CD8-positive, alpha-beta memory T cell (primary cell): ENCODE data around the gene ARID5A. TPM values are rescaled to one million over a fixed set of nuclear protein-coding genes. Genes with fewer than 3 reads are reported as not detected.

Source experiments
- CTCF ChIA-PET: fragments of 350-600 bp; sonication (Branson Sonifier 250); formaldehyde crosslinking; loops from one replicate; lab custom pipeline; 2021; ENCODE audit warnings: antibody characterized with exemption; lab: Charles Lee
- POLR2A ChIA-PET: fragments of 350-600 bp; sonication (Branson Sonifier 250); formaldehyde crosslinking; loops from one replicate; lab custom pipeline; 2021; ENCODE audit warnings: antibody characterized with exemption; lab: Charles Lee
- DNase-seq, 5 donors: peaks; one replicate each; pipeline versions ENCODE4 v3.0.0 to v3.0.0-alpha.2; 2020 to 2022; ENCODE audit warnings: mixed read lengths in 1 of 5
- H3K27ac ChIP-seq: one replicate; pipeline ENCODE4 v1.7.0; 2013; ENCODE audit warnings: low read depth, mild to moderate bottlenecking, low read length, moderate library complexity
- H3K27me3 ChIP-seq: 2 replicates; pipeline ENCODE4 v1.7.0; 2013; ENCODE audit warnings: low read length, mild to moderate bottlenecking; ENCODE audit not compliant: insufficient read depth, poor library complexity, severe bottlenecking
- H3K36me3 ChIP-seq: 2 replicates; pipeline ENCODE4 v1.7.0; 2013; ENCODE audit warnings: mild to moderate bottlenecking, low read length, moderate library complexity; ENCODE audit not compliant: insufficient read depth
- H3K4me1 ChIP-seq: 2 replicates; pipeline ENCODE4 v1.7.0; 2013; ENCODE audit warnings: mild to moderate bottlenecking, low read length, moderate library complexity; ENCODE audit not compliant: insufficient read depth
- H3K4me3 ChIP-seq: 2 replicates; pipeline ENCODE4 v1.7.0; 2013; ENCODE audit warnings: mild to moderate bottlenecking, low read length
- H3K9me3 ChIP-seq: 2 replicates; pipeline ENCODE4 v1.7.0; 2013; ENCODE audit warnings: mild to moderate bottlenecking, low read length
- H3K27ac Mint-ChIP-seq, 8 donors: one replicate each; pipeline ENCODE4 v1.8.0; 2020 to 2021; ENCODE audit warnings: mixed read lengths in 8 of 8, mild to moderate bottlenecking in 6 of 8, inconsistent platforms in 3 of 8, moderate library complexity in 3 of 8
- H3K27me3 Mint-ChIP-seq, 2 donors: one replicate each; pipeline ENCODE4 v1.8.0; 2020 to 2021; ENCODE audit warnings: mixed read lengths in 2 of 2, mild to moderate bottlenecking in 1 of 2, moderate library complexity in 1 of 2
- H3K36me3 Mint-ChIP-seq, 3 donors: one replicate each; pipeline ENCODE4 v1.8.0; 2020 to 2021; ENCODE audit warnings: mixed read lengths in 3 of 3, inconsistent platforms in 1 of 3, mild to moderate bottlenecking in 1 of 3
- H3K4me1 Mint-ChIP-seq, 3 donors: one replicate each; pipeline ENCODE4 v1.8.0; 2020 to 2021; ENCODE audit warnings: mixed read lengths in 3 of 3, inconsistent platforms in 1 of 3, mild to moderate bottlenecking in 1 of 3
- H3K4me3 Mint-ChIP-seq, 7 donors: one replicate each; pipeline ENCODE4 v1.8.0; 2020 to 2021; ENCODE audit warnings: mixed read lengths in 7 of 7, mild to moderate bottlenecking in 6 of 7, moderate library complexity in 4 of 7, inconsistent platforms in 2 of 7
- H3K9me3 Mint-ChIP-seq, 5 donors: one replicate each; pipeline ENCODE4 v1.8.0; 2020 to 2022; ENCODE audit warnings: mixed read lengths in 5 of 5, mild to moderate bottlenecking in 3 of 5, moderate library complexity in 2 of 5, inconsistent platforms in 1 of 5
- polyA plus RNA-seq: library from polyadenylated mRNA; unstranded; fragments of 300-500 nt; fragmentation: Illumina TruSeq; gene quantifications from one replicate; pipeline ENCODE4 v1.2.3, GENCODE V29; 2021
- total RNA-seq, 2 experiments: library from RNA; stranded (reverse); gene quantifications; one replicate each; pipeline ENCODE4 v1.2.3, GENCODE V29; 2021

The ARID5A gene
- total and polyA plus RNA-seq, 3 experiments from 2014 or later = 84.0 to 147 (median 146) TPM

DNA sequence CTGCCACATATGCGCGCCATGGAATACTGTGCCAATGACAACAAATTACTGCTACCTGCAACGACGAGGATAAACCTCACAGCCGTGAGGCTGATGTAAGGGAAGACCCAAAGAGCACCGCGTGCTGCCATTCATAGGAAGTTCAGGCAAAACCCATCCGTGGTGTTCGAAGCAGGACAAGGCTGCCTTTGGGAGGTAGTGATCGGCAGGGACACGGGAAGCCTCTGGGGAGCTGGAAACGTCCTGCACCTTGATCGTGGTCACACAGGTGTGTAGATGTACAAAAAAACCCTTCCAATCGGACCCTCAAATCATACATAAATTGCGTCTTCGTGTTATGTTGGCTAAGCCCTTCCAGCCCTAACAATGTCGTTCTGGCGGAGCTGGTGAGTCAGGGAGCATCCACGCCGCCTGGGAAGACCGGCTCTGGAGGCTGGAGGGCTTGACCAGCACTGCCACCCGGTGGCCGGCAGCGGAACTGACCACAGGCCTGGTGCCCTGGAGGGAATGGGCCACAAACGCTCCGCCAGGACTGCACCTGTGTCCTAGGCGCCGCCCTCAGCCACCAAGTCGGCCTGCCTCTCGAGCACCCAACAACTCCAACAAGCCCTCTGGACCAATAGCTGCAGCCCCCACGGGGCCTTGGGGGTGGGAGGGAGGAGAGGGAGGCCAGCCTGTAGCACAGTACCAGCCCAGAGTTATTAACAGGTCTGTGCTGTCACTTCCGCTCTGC is 27.3 kb upstream of the ARID5A start:
- peak in 4 of 5 donors; percentile 21 to 64 (median 31) for DNase-seq
- Histone ChIP-seq H3K27me3 (peaks cover 4% of the 10 kb centered on the region), H3K27ac (no peak overlapping the region), H3K36me3 (no peaks in the 10 kb centered on the region), H3K4me1 (peaks cover 11% of the 10 kb centered on the region), H3K4me3 (no peak overlapping the region), H3K9me3 (no peaks in the 10 kb centered on the region)
- no peaks in the 10 kb centered on the region for H3K9me3 Mint-ChIP-seq
- peaks cover 8 to 21% (median 13%) of the 10 kb centered on the region in 3 donors for H3K4me1 Mint-ChIP-seq
- ChIA-PET POLR2A (no interaction called here), CTCF (interaction anchor here (1.0 to 8.0 kb wide), 17 partner anchors 13 to 203 kb away, joined by 3 to 59 read pairs (median 4); partner anchors contain the start of gene SNRNP200)
- peak overlapping the region in 2 of 8 donors; percentile 26 to 35 for H3K27ac Mint-ChIP-seq
- H3K27me3 Mint-ChIP-seq = peaks cover 7 to 15% of the 10 kb centered on the region in 2 donors
- peak overlapping the region in 2 of 7 donors; percentile 40 to 58 for H3K4me3 Mint-ChIP-seq
- no peaks in the 10 kb centered on the region for H3K36me3 Mint-ChIP-seq

DNA sequence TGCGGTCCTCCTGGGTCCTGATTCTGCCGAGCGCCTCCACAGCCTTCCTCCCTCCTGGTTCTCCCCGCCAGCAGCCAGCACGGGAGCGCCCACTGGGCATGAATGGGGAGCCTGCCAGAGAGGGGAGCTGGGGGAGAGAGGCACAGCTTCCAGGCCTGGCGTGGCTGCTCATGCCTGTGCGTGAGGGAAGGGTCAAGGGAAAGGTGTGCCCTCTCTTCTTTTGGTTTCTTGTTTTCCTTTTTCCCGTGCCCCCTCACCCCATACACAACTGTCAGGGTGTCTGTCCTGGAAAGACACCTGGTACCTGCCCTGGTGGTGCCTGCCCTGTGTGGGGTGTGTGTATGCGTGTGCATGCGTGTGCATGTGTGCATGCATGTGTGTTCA is 26.7 kb upstream of the ARID5A start:
- Histone ChIP-seq H3K27ac (no peak overlapping the region), H3K36me3 (no peaks in the 10 kb centered on the region), H3K9me3 (no peaks in the 10 kb centered on the region), H3K4me3 (no peak overlapping the region), H3K4me1 (peaks cover 11% of the 10 kb centered on the region), H3K27me3 (peaks cover 4% of the 10 kb centered on the region)
- Mint-ChIP-seq H3K36me3 (no peaks in the 10 kb centered on the region), H3K4me1 (peaks cover 8 to 21% (median 13%) of the 10 kb centered on the region in 3 donors), H3K27me3 (peaks cover 7 to 15% of the 10 kb centered on the region in 2 donors), H3K27ac (peak overlapping the region in 1 of 8 donors; percentile 74), H3K4me3 (no peak overlapping the region), H3K9me3 (no peaks in the 10 kb centered on the region)
- ChIA-PET CTCF (interaction anchor here (1.0 to 8.0 kb wide), 8 partner anchors 14 to 188 kb away, joined by 3 to 59 read pairs (median 6); no protein-coding TSS in a partner anchor), POLR2A (no interaction called here)
- no peak for DNase-seq

- Histone ChIP-seq H3K4me1 (peaks cover 11% of the 10 kb centered on the region), H3K4me3 (no peak overlapping the region), H3K9me3 (no peaks in the 10 kb centered on the region), H3K27ac (no peak overlapping the region), H3K27me3 (peaks cover 4% of the 10 kb centered on the region), H3K36me3 (no peaks in the 10 kb centered on the region)
- ChIA-PET CTCF (interaction anchor here (0.9 to 8.0 kb wide), 9 partner anchors 11 to 186 kb away, joined by 3 to 59 read pairs (median 4); partner anchors contain the start of gene ITPRIPL1), POLR2A (no interaction called here)
- DNase-seq = no peak
- peaks cover 7 to 15% of the 10 kb centered on the region in 2 donors for H3K27me3 Mint-ChIP-seq
- peaks cover 0 to 2% (median 0%) of the 10 kb centered on the region in 5 donors for H3K9me3 Mint-ChIP-seq
- H3K4me1 Mint-ChIP-seq = peaks cover 8 to 21% (median 13%) of the 10 kb centered on the region in 3 donors
- no peak overlapping the region for H3K27ac Mint-ChIP-seq
- H3K36me3 Mint-ChIP-seq = no peaks in the 10 kb centered on the region
- no peak overlapping the region for H3K4me3 Mint-ChIP-seq
These were observed 25.5 kb upstream of the ARID5A start for GRCh38 chr2:96510931-96511595.

DNA sequence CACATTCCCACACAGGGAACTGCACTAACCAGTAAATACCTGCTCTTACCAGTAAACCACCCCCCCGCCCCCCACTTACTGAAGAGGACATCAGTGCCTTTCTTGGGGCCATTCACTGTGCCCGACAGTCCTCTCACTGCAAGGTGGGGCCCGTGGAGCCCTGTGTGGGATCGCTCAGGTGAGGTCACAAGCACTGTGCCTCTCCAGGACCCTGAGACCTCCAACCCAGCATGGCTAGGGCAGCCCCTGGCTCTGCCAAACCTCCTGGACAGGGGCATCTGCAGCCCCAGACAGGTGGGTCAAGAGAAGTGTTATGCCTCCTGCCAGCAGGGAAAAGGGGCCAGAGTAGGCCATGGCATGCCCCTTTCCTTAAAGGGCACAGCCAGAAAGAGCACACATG is 24.7 kb upstream of the ARID5A start:
- no peaks in the 10 kb centered on the region for H3K9me3 ChIP-seq
- no peaks in the 10 kb centered on the region for H3K36me3 ChIP-seq
- Mint-ChIP-seq H3K9me3 (peaks cover 0 to 3% (median 1%) of the 10 kb centered on the region in 5 donors), H3K27ac (no peak overlapping the region), H3K4me1 (peaks cover 8 to 21% (median 13%) of the 10 kb centered on the region in 3 donors), H3K4me3 (no peak overlapping the region), H3K36me3 (peaks cover 0 to under 1% (median 0%) of the 10 kb centered on the region in 3 donors), H3K27me3 (peaks cover 7 to 15% of the 10 kb centered on the region in 2 donors)
- H3K27ac ChIP-seq = no peak overlapping the region
- DNase-seq = no peak
- POLR2A ChIA-PET = no interaction called here
- CTCF ChIA-PET = interaction anchor here (1.0 to 3.6 kb wide), 4 partner anchors 31 to 207 kb away, joined by 3 to 11 read pairs (median 6); no protein-coding TSS in a partner anchor
- H3K4me3 ChIP-seq = no peak overlapping the region
- peaks cover 11% of the 10 kb centered on the region for H3K4me1 ChIP-seq
- peaks cover 4% of the 10 kb centered on the region for H3K27me3 ChIP-seq

DNA sequence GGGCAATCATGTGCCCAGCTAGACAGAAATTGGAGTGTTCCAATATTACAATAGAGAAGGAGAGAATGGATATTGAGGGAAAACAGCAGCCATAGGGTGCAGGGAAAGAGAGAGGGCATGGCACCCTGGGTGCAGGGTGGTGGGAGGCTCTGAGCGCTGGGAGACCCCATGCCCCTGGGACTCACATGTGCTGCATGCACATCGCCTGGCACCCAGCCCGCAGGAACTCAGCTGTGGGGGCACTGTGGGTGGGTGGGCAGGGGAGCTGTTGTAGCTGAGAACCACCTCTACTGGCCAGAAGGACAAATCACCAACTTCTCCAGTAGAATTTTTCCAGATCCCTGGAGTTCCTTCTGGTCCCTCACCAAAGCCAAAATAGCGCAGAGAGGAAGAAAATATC is 24.2 kb upstream of the ARID5A start:
- peaks cover 11% of the 10 kb centered on the region for H3K4me1 ChIP-seq
- H3K27me3 Mint-ChIP-seq = peaks cover 7 to 15% of the 10 kb centered on the region in 2 donors
- POLR2A ChIA-PET = no interaction called here

DNA sequence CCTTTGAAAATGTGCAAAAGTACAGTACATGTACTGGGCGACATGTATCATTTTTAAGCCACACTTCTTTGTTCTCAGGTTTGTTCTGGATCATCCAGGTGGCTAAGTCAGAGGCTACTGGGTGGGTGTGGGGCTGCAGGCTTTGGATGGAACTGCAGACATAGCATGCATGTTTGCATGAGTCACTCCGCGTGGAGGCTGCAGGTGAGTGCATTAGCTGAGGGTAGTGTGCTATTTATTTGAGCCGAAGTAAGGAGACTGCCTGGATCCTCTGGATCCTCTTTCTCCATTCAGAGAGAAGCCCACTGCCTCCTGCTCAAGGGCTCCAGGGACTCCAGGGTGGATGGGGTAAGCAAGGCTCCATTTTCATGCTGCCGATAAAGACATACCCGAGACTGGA is 22.0 kb upstream of the ARID5A start:
- Mint-ChIP-seq H3K4me1 (peaks cover 0 to under 1% (median 0%) of the 10 kb centered on the region in 3 donors), H3K4me3 (no peak overlapping the region), H3K27ac (no peak overlapping the region), H3K36me3 (peaks cover 0 to 8% (median 0%) of the 10 kb centered on the region in 3 donors), H3K9me3 (peaks cover 3 to 10% (median 8%) of the 10 kb centered on the region in 5 donors), H3K27me3 (peaks cover 7 to 8% of the 10 kb centered on the region in 2 donors)
- ChIA-PET POLR2A (no interaction called here), CTCF (interaction anchor here (3.6 kb wide), 1 partner anchor 40 kb away, joined by 11 read pairs; no protein-coding TSS in a partner anchor)
- Histone ChIP-seq H3K4me3 (no peak overlapping the region), H3K36me3 (no peaks in the 10 kb centered on the region), H3K4me1 (no peaks in the 10 kb centered on the region), H3K27ac (no peak overlapping the region), H3K9me3 (no peaks in the 10 kb centered on the region), H3K27me3 (peaks cover 4% of the 10 kb centered on the region)
- no peak for DNase-seq

More for the DNA sequence above, 24.2 kb upstream of the ARID5A start:
- no peak overlapping the region for H3K4me3 Mint-ChIP-seq
- H3K4me1 Mint-ChIP-seq = peaks cover 8 to 21% (median 13%) of the 10 kb centered on the region in 3 donors
- Histone ChIP-seq H3K4me3 (no peak overlapping the region), H3K36me3 (no peaks in the 10 kb centered on the region), H3K27ac (no peak overlapping the region), H3K9me3 (no peaks in the 10 kb centered on the region), H3K27me3 (peaks cover 4% of the 10 kb centered on the region)
- no peak overlapping the region for H3K27ac Mint-ChIP-seq
- peaks cover 0 to 5% (median 0%) of the 10 kb centered on the region in 3 donors for H3K36me3 Mint-ChIP-seq
- CTCF ChIA-PET = interaction anchor here (1.0 to 3.6 kb wide), 5 partner anchors 14 to 208 kb away, joined by 3 to 11 read pairs (median 4); no protein-coding TSS in a partner anchor
- peaks cover 3 to 7% (median 6%) of the 10 kb centered on the region in 5 donors for H3K9me3 Mint-ChIP-seq
- DNase-seq = no peak

DNA sequence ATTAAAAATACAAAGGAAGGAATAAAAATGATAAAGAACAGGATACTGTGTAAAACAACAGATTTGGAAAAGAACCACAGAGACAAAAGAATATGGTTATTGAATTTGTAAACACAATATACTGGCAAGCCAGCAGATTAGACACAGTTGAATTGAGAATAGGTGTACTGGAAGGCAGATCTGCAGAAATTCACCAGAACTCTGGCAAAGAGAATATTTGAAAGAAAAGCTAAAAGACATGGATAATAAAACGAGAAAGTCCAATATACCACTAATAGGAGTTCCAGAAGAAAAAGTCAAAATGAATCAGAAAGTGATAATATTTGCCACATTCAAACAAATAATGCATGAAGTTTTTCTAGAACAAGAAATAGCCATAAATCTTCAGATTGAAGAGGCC is 19.5 kb upstream of the ARID5A start:
- Mint-ChIP-seq H3K4me1 (no peaks in the 10 kb centered on the region), H3K4me3 (no peak overlapping the region), H3K9me3 (peaks cover 3 to 10% (median 8%) of the 10 kb centered on the region in 5 donors), H3K36me3 (peaks cover 0 to 8% (median 0%) of the 10 kb centered on the region in 3 donors), H3K27ac (peak overlapping the region in 1 of 8 donors; percentile 50), H3K27me3 (no peaks in the 10 kb centered on the region)
- ChIA-PET CTCF (interaction anchor here (1.4 kb wide), 1 partner anchor 21 kb away, joined by 4 read pairs; no protein-coding TSS in a partner anchor), POLR2A (no interaction called here)
- Histone ChIP-seq H3K4me1 (no peaks in the 10 kb centered on the region), H3K9me3 (no peaks in the 10 kb centered on the region), H3K27ac (no peak overlapping the region), H3K27me3 (no peaks in the 10 kb centered on the region), H3K4me3 (no peak overlapping the region), H3K36me3 (no peaks in the 10 kb centered on the region)
- DNase-seq = no peak
